ENCODE measurements around the gene GLYR1. TPM values are rescaled to one million over a fixed set of nuclear protein-coding genes. Genes with fewer than 3 reads are reported as not detected.

Gene GLYR1
- polyA plus RNA-seq, 1 donor (not counting 4 experiments of a cell fraction or from before 2014, with no cell fraction given): 42.6 TPM

DNA sequence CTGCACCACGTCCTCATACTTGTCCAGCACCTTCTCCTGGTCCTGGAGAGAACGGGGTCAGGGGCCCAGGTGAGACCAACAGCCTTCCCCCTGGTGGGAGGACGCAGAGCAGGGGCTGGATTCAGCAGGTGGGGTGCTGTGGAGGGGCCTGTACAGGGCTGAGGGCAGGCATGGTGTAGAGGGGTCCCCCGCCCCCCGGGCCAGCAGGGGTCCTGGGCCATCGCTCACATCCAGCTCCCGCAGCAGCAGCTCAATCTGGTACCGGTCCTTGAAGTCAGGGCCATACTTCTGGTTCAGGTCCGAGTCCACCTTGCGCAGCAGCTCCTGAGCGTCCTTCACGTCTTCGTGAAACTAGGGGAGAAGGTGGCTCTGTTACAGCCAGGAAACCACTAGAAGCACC, 48.3 kb upstream of the GLYR1 start:
- no peak overlapping the region for H3K4me3 ChIP-seq (ENCODE audit: control insufficient read depth in 2 of 3, extremely low read depth in 1 of 3, insufficient read depth in 2 of 3, low read depth in 1 of 3, low read length in 3 of 3)
- H3K79me2 ChIP-seq (ENCODE audit: control insufficient read depth, insufficient read depth, low read length): no peaks in the 10 kb centered on the region
- no peak overlapping the region for H3K9ac ChIP-seq (ENCODE audit: control insufficient read depth, extremely low read depth, insufficient read depth, low read length)
- FAIRE-seq: no peak
- no peaks in the 10 kb centered on the region for H3K4me1 ChIP-seq (ENCODE audit: control insufficient read depth, extremely low read depth, insufficient read depth, low read length)
- H3K27ac ChIP-seq (ENCODE audit: control insufficient read depth, insufficient read depth, low read length): no peak overlapping the region
- TF ChIP-seq EZH2 (IDR thresholded peaks at IDR 0.05; ENCODE audit: low read length): no peak
- TF ChIP-seq, protein P1, sequence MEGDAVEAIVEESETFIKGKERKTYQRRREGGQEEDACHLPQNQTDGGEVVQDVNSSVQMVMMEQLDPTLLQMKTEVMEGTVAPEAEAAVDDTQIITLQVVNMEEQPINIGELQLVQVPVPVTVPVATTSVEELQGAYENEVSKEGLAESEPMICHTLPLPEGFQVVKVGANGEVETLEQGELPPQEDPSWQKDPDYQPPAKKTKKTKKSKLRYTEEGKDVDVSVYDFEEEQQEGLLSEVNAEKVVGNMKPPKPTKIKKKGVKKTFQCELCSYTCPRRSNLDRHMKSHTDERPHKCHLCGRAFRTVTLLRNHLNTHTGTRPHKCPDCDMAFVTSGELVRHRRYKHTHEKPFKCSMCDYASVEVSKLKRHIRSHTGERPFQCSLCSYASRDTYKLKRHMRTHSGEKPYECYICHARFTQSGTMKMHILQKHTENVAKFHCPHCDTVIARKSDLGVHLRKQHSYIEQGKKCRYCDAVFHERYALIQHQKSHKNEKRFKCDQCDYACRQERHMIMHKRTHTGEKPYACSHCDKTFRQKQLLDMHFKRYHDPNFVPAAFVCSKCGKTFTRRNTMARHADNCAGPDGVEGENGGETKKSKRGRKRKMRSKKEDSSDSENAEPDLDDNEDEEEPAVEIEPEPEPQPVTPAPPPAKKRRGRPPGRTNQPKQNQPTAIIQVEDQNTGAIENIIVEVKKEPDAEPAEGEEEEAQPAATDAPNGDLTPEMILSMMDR (optimal IDR thresholded peaks at IDR 0.05 in 1 of 3, IDR thresholded peaks at IDR 0.05 in 1 of 3, conservative IDR thresholded peaks at IDR 0.05 in 1 of 3; ENCODE audit: extremely low read depth in 1 of 3, insufficient read depth in 2 of 3, low read length in 3 of 3): no peak
- H3K9me1 ChIP-seq (ENCODE audit: control insufficient read depth, extremely low read depth, insufficient read depth, low read length): no peaks in the 10 kb centered on the region
- H3K4me2 ChIP-seq (ENCODE audit: control insufficient read depth, extremely low read depth, insufficient read depth, low read depth, low read length): no peak overlapping the region
- DNase-seq (ENCODE audit: low read depth, low spot score): no peak
- H3K36me3 ChIP-seq (ENCODE audit: control insufficient read depth in 2 of 2, extremely low read depth in 1 of 2, insufficient read depth in 2 of 2, low read length in 2 of 2): peaks cover 19 to 34% of the 10 kb centered on the region in 2 experiments
- no peaks in the 10 kb centered on the region for H4K20me1 ChIP-seq (ENCODE audit: control insufficient read depth, extremely low read depth, insufficient read depth, low read length)
- H2AFZ ChIP-seq (ENCODE audit: control insufficient read depth, low read length): no peak overlapping the region
- H3K27me3 ChIP-seq (ENCODE audit: control insufficient read depth, extremely low read depth, insufficient read depth, low read length): no peaks in the 10 kb centered on the region
- dilution Hi-C loops (cut with MboI; ENCODE audit: extremely low pct_ligation_motif_present, low sequenced_read_pairs): no loop called here
- H3K9me3 ChIP-seq (ENCODE audit: control insufficient read depth, low read depth, low read length): no peaks in the 10 kb centered on the region

DNA sequence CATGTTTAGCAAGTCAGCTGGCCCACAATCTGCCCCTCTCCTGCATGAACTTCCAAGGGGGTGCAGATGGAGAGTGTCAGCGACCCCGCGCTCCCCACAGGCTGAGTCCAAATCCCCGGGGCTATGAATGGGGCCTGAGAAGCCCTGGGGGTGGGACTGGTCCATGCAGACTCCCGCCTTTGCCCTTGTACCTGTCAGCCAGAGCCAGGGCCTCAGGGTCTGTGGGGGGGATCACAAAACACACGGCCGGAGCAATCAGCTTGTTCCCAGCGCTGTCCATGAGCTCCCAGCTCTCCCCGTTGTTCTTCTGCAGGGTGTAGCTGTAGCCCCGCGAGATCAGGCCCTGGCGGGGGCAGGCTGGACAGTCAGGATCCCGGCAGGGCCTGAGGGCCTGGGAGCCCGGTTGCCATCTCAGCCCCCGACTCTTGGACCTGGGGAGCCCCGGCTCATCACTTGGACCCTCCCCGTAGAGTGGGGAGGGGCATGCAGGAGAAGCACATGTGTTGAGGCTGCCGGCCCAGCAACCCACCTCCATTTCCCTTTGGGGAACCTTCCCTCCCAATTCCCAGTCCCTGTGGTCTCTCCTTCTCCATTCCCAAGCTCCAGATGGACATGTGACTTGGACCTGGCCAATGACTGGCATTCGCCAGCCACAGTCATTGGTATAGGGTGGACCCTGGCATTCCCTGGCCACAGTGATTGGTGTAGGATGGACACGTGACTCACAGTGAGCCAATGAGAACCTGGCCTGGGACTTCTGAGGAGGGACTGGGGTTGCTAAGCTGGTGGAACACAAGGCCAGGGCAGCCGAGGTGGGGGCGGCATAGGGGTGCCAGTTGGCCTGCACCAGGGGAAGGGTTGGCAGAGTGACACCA, 47.4 kb upstream of the GLYR1 start:
- H3K9me3 ChIP-seq (ENCODE audit: control insufficient read depth, low read depth, low read length): no peaks in the 10 kb centered on the region
- no peaks in the 10 kb centered on the region for H4K20me1 ChIP-seq (ENCODE audit: control insufficient read depth, extremely low read depth, insufficient read depth, low read length)
- H3K9ac ChIP-seq (ENCODE audit: control insufficient read depth, extremely low read depth, insufficient read depth, low read length): no peak overlapping the region
- no peak overlapping the region for H3K27ac ChIP-seq (ENCODE audit: control insufficient read depth, insufficient read depth, low read length)
- dilution Hi-C loops (cut with MboI; ENCODE audit: extremely low pct_ligation_motif_present, low sequenced_read_pairs): no loop called here
- H3K79me2 ChIP-seq (ENCODE audit: control insufficient read depth, insufficient read depth, low read length): no peaks in the 10 kb centered on the region
- no peak overlapping the region for H3K4me2 ChIP-seq (ENCODE audit: control insufficient read depth, extremely low read depth, insufficient read depth, low read depth, low read length)
- H3K4me3 ChIP-seq (ENCODE audit: control insufficient read depth in 2 of 3, extremely low read depth in 1 of 3, insufficient read depth in 2 of 3, low read depth in 1 of 3, low read length in 3 of 3): no peak overlapping the region
- DNase-seq (ENCODE audit: low read depth, low spot score) (no peak), FAIRE-seq (no peak)
- no peak for TF ChIP-seq EZH2 (IDR thresholded peaks at IDR 0.05; ENCODE audit: low read length)
- TF ChIP-seq, protein P1 (optimal IDR thresholded peaks at IDR 0.05 in 1 of 3, IDR thresholded peaks at IDR 0.05 in 1 of 3, conservative IDR thresholded peaks at IDR 0.05 in 1 of 3; ENCODE audit: extremely low read depth in 1 of 3, insufficient read depth in 2 of 3, low read length in 3 of 3): no peak
- no peaks in the 10 kb centered on the region for H3K27me3 ChIP-seq (ENCODE audit: control insufficient read depth, extremely low read depth, insufficient read depth, low read length)
- H2AFZ ChIP-seq (ENCODE audit: control insufficient read depth, low read length): no peak overlapping the region
- H3K4me1 ChIP-seq (ENCODE audit: control insufficient read depth, extremely low read depth, insufficient read depth, low read length): no peaks in the 10 kb centered on the region
- no peaks in the 10 kb centered on the region for H3K9me1 ChIP-seq (ENCODE audit: control insufficient read depth, extremely low read depth, insufficient read depth, low read length)
- peaks cover 27 to 39% of the 10 kb centered on the region in 2 experiments for H3K36me3 ChIP-seq (ENCODE audit: control insufficient read depth in 2 of 2, extremely low read depth in 1 of 2, insufficient read depth in 2 of 2, low read length in 2 of 2)
